Measurements from ENCODE around the gene GTPBP10. TPM values are rescaled to one million over a fixed set of nuclear protein-coding genes. Genes with fewer than 3 reads are reported as not detected.

GTPBP10 gene
- total and polyA plus RNA-seq, 9 of the 15 experiments (the other 6 are each of a cell fraction or from before 2014, with no cell fraction given), result 34.6 to 89.8 (median 76.4) TPM

DNA sequence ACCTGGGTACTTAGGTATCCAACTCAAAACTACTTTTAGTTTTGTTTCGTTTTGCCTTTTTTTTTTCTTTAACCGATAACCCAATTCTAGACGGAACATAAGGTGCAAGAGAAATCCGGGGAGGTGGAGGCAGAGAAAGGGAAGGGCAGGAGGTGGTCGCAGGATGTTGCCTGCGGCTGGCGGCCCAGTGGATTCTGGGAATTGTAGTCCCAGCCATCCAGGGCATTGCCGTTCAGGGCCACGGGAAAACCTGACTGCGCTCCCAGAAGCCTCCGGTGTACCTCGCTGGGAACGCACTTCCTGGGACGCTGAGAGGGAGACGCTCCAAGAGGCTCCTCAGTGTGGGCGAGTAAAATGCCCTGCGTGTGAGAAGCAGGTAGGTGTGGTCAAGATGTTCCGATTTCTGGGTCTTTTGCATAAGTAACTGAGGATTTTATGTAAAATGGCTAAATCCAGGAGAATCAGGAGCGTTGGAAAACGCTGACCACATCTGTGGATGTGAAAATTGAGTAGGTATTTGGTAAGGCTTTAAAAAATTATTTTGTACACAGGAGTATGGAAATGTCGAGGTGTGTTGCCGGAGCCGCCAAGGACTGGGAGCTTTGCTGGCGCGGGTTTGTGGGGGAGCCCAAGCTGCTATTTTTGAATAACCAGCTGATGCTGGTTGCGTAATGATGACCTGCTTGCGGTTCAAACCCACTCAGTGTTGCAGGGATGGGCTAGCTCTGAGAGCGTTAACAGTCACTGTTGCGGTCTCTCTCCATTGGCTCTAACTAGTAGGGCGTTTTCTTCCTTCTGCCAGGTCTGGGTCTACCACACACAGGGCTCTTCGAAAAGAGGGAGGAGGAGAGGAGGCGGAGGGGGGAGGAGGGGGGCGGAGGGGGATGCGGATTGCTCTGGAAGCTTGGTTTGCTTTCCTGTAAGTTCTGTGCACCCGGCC is 56.9 kb downstream of the GTPBP10 start, which contains the start of gene CLDN12 (continued):
- no peak for TF ChIP-seq TOE1 (IDR thresholded peaks at IDR 0.05; ENCODE audit: borderline replicate concordance)
- no peak for TF ChIP-seq TOE1 (CRISPR knock-in tag; IDR thresholded peaks at IDR 0.05; ENCODE audit: borderline replicate concordance, low read depth)
- TF ChIP-seq RBM39 (optimal IDR thresholded peaks at IDR 0.05; ENCODE audit: low read depth, low read length), result no peak
- TF ChIP-seq ZNF280B (CRISPR knock-in tag; IDR thresholded peaks at IDR 0.05), result no peak
- TF ChIP-seq PHB (CRISPR knock-in tag; IDR thresholded peaks at IDR 0.05), result no peak
- no peak for TF ChIP-seq CCAR2 (IDR thresholded peaks at IDR 0.05; ENCODE audit: low read depth, low read length)

- H3K79me2 ChIP-seq (ENCODE audit: control insufficient read depth, insufficient read depth, low read length), result peaks cover 6% of the 10 kb centered on the region; the same call in 2 of the 3 replicates
- no peak overlapping the region for H3K4me2 ChIP-seq (ENCODE audit: insufficient read depth, low read length)
- no peaks in the 10 kb centered on the region for H3K9me3 ChIP-seq (replicated peaks; ENCODE audit: control insufficient read depth, insufficient read depth, low read depth, low read length)
- CTCF ChIA-PET (ENCODE audit: low intra/inter-chr PET ratio), result no interaction called here
- no peak for FAIRE-seq
- H3K36me3 ChIP-seq (ENCODE audit: control insufficient read depth, insufficient read depth, low read length), result peaks cover 28% of the 10 kb centered on the region
- no peak overlapping the region for H3K27ac ChIP-seq (ENCODE audit: extremely low read depth, low read depth, low read length)
- in situ Hi-C loops (cut with MboI), result loop anchor here (5.0 kb wide), 1 partner anchor 57 kb away; the partner anchor contains the start of gene GTPBP10
- TF ChIP-seq FOSL1 (tag; conservative IDR thresholded peaks at IDR 0.05) (peak; percentile 55; the same call in 1 of the 2 replicates), RBM39 (optimal IDR thresholded peaks at IDR 0.05; ENCODE audit: low read depth, low read length) (no peak), ZFP36 (IDR thresholded peaks at IDR 0.05; ENCODE audit: low read depth, low read length, partially characterized antibody) (no peak), ZNF75A (CRISPR knock-in tag; IDR thresholded peaks at IDR 0.05) (no peak), CHCHD3 (CRISPR knock-in tag; IDR thresholded peaks at IDR 0.05) (no peak), ZNF212 (CRISPR knock-in tag; IDR thresholded peaks at IDR 0.05) (no peak), ZNF589 (CRISPR knock-in tag; IDR thresholded peaks at IDR 0.05; ENCODE audit: low read depth) (no peak)
- no peak overlapping the region for H3K4me3 ChIP-seq
- 81% methylated on average over 4 of the region's 4 CpGs for WGBS (ENCODE audit: insufficient coverage, low coverage, missing lambda C conversion rate)
- H4K20me1 ChIP-seq (replicated peaks; ENCODE audit: control insufficient read depth, insufficient read depth, low read length), result no peaks in the 10 kb centered on the region
- peak in 1 of 4 experiments; percentile 11 for DNase-seq (ENCODE audit: extremely low read depth in 1 of 4, low spot score in 3 of 4)
- H3K4me1 ChIP-seq (replicated peaks in 1 of 2; ENCODE audit: control insufficient read depth in 2 of 2, insufficient read depth in 2 of 2, low read length in 2 of 2), result peaks cover 3 to 6% of the 10 kb centered on the region in 2 experiments; a peak in 3 of 5 replicates
- no peak overlapping the region for H3K9ac ChIP-seq (ENCODE audit: insufficient read depth in 1 of 2, low read depth in 2 of 2, low read length in 2 of 2)
- H3K27me3 ChIP-seq (ENCODE audit: control insufficient read depth in 2 of 2, insufficient read depth in 2 of 2, low read length in 2 of 2), result no peaks in the 10 kb centered on the region
- no peaks in the 10 kb centered on the region for H3K9me1 ChIP-seq (ENCODE audit: control insufficient read depth, insufficient read depth, low read length)
- no TSS peak for BruUV-seq (replicated peaks)
- POLR2A ChIA-PET, result no interaction called here
- no peak overlapping the region for H2AFZ ChIP-seq (ENCODE audit: low read depth, low read length)
- no peak for ATAC-seq
- intact Hi-C loops (cut with micrococcal nuclease), result loop anchor here (5.0 kb wide), 2 partner anchors 87 to 157 kb away; partner anchors contain the start of gene CFAP69
Measured at GRCh38 chr7:90404777-90405176, 58.3 kb downstream of the GTPBP10 start.
